OCI-LY7 (cell line): ENCODE results near the gene RNF207.

Experiments used
- EZH2phosphoT487 ChIP-seq: fragments of 200-600 bp; sonication (generic); IDR thresholded peaks from 2 replicates; pipeline ENCODE4 v1.6.1; 2018; ENCODE audit warnings: low read depth, borderline replicate concordance, mild to moderate bottlenecking, mixed run types, antibody characterized with exemption, low read length, moderate library complexity, mixed read lengths
- TF ChIP-seq, protein P1 (sequence below): fragments of 200-600 bp; sonication (generic); conservative IDR thresholded peaks from 2 replicates; pipeline ENCODE4 v1.5.1; 2014; ENCODE audit warnings: mild to moderate bottlenecking, antibody characterized with exemption, low read length, moderate library complexity, mixed read lengths

- TF ChIP-seq, protein P1, sequence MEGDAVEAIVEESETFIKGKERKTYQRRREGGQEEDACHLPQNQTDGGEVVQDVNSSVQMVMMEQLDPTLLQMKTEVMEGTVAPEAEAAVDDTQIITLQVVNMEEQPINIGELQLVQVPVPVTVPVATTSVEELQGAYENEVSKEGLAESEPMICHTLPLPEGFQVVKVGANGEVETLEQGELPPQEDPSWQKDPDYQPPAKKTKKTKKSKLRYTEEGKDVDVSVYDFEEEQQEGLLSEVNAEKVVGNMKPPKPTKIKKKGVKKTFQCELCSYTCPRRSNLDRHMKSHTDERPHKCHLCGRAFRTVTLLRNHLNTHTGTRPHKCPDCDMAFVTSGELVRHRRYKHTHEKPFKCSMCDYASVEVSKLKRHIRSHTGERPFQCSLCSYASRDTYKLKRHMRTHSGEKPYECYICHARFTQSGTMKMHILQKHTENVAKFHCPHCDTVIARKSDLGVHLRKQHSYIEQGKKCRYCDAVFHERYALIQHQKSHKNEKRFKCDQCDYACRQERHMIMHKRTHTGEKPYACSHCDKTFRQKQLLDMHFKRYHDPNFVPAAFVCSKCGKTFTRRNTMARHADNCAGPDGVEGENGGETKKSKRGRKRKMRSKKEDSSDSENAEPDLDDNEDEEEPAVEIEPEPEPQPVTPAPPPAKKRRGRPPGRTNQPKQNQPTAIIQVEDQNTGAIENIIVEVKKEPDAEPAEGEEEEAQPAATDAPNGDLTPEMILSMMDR: no peak
- TF ChIP-seq EZH2phosphoT487: no peak
These were observed 38.1 kb downstream of the RNF207 start, which contains the start of gene HES3 for GRCh38 chr1:6243993-6244392.
